PC-9 (cell line): ENCODE results near the gene ZNF385B.

Experiments used
- CTCF ChIP-seq: fragments of 200-600 bp; sonication (generic); conservative IDR thresholded peaks from 2 replicates; pipeline ENCODE4 v1.6.1; 2017; ENCODE audit warnings: mixed run types, antibody characterized with exemption, mild to moderate bottlenecking, moderate library complexity
- EZH2 ChIP-seq: fragments of 200-600 bp; sonication (generic); IDR thresholded peaks from 2 replicates; pipeline ENCODE4 v1.8.0; 2017; ENCODE audit warnings: antibody characterized with exemption, low read depth

GRCh38 chr2:179800776-179801175, 60.6 kb downstream of the ZNF385B start:
- TF ChIP-seq CTCF: no peak
- TF ChIP-seq EZH2: no peak
